ENCODE measurements around the gene TXNDC8.
"Not testable (repeated sequence)": the region's sequence is repeated elsewhere in the genome, so short reads cannot be mapped to it uniquely, and the experiment has no call there.

The TXNDC8 gene

DNA sequence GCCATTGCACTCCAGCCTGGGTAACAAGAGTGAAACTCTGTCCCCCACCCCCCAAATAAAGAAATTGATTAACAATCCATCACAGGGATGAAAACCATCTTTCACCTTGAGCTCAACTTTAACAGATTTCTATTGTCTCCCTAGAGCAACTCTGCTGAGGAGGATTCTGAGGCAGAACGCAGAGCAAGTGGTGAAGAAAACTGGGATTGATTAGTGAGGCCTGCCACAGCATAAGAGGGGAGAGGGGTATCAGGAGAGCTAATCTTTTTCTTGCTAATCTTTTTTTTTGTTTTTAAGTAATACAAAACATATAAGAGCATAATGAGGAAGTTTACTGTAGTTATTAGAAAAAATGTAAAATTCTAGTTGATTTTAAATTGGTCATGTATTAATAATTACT, 8.9 kb downstream of the TXNDC8 start:
- DNase-seq (ENCODE audit: low read depth in 1 of 2, low spot score in 1 of 2): no peak

GRCh38 chr9:110327716-110328115, 9.9 kb downstream of the TXNDC8 start:
- DNase-seq (ENCODE audit: low read depth in 1 of 2, low spot score in 1 of 2): no peak

DNA sequence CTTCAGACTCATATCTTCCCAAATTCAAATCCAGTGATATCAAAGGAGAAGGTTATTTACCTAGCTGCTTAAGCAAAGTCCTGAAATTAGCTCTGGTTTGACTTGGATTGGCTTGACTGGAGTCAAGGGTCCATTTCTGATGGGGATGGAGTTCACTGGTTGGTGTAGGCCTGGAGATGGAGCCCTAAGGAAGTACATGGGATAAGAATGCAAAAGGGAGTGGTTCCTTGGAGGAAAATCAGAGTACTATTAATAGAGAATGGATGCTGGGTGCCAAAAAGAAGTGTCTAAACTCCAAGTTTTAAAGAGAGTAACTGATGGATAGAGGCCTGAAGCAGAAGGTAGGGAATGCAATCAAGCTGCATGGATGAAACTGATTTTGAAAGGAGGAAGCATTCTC, 13.8 kb downstream of the TXNDC8 start:
- no peak for DNase-seq (ENCODE audit: low read depth in 1 of 2, low spot score in 1 of 2)

- no peak for DNase-seq (ENCODE audit: low read depth in 1 of 2, low spot score in 1 of 2)
Observed at GRCh38 chr9:110320651-110321445, 16.8 kb downstream of the TXNDC8 start.

DNA sequence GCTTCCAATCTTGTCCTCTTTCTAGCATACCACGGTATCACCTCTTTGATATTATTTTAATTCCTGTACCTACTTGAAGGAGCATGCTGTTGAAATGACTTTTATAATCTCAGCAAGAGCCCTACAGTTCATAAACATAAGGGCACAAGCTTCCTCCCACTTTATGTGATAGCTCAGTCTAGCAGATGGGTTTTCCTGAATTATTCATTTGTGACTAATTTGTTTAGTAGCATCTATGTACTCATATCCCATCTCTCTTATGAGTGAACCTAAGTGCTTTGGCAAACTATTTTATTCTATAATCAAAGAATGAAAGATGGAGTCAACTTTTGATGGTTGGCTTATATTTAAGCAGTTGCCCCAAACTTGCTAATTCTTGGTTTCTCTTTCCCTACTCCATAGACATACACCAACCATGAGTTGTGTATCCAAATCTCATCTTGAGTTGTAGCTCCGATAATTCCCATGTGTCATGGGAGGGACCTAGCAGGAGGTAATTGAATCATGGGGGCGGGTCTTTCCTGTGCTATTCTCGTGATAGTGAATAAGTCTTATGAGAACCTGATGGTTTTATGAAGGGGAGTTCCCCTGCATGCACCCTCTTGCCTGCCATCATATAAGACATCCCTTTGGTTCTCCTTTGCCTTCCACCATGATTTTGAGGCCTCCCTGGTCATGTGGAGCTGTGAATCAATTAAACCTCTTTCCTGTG, 17.7 kb downstream of the TXNDC8 start:
- no peak for DNase-seq (ENCODE audit: low read depth in 1 of 2, low spot score in 1 of 2)

GRCh38 chr9:110317911-110318310, 19.8 kb downstream of the TXNDC8 start:
- DNase-seq (ENCODE audit: low read depth in 1 of 2, low spot score in 1 of 2): no peak

GRCh38 chr9:110316261-110317075, 21.2 kb downstream of the TXNDC8 start:
- no peak for DNase-seq (ENCODE audit: low read depth in 1 of 2, low spot score in 1 of 2)

DNA sequence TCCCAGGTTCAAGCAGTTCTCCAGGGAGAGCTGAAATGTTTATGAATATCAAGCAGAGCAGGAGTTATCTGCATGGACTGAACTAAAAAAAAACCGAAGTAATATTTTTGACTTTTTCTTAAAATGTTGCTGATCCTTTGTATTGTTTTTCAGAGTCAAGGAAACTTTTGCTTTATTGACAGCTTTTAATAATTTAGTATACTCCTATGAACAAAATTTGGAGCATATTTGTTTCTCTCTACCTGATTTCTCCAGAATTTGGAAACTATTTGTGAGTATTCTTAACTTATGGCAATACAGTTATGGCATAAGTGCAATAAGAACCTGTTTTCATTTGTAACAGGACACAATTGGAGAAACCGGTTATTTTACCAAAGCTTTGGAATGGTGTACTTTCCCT, 25.7 kb downstream of the TXNDC8 start:
- DNase-seq (ENCODE audit: low read depth in 1 of 2, low spot score in 1 of 2): not testable (repeated sequence)

DNA sequence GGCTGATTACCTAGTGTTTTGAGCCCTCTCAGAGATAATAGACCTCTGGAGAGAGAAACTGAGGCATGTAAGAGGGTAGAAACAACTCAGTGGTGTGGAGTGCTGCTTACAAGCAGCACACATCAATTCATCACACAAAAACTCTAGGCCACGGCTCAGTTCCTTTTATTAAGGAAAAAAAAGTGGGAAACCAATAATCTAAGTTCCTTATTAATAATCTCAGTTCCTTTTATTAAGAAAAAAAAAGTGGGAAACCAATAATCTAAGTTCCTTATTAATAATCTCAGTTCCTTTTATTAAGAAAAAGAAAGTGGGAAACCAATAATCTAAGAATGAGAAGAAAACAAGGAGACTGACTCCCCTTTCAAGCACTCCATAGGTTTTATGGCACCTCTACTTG, 28.0 kb downstream of the TXNDC8 start:
- DNase-seq (ENCODE audit: low read depth in 1 of 2, low spot score in 1 of 2): no peak

DNA sequence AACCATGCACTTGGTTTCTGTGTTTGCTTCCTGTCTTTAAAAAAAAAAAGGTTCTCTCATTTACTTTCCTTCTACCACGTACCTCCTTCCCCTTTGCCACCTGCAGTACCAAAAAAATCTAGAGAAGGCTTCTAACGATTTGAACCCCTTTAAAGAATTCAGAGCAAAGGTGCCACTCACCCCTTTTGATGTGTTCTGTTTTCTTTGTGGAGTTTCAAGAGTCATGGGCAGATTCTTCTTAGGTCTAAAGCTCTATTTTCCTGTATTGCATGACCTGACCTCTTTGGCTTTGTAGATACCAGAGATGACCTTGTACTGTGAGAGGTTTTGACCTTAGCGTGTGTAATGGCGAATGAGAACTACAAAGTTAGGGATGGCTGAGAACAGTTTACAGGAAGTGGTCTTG, 29.0 kb downstream of the TXNDC8 start:
- no peak for DNase-seq (ENCODE audit: low read depth in 1 of 2, low spot score in 1 of 2)

- no peak for DNase-seq (ENCODE audit: low read depth in 1 of 2, low spot score in 1 of 2)
Observed at GRCh38 chr9:110307191-110307590, 30.5 kb downstream of the TXNDC8 start.

GRCh38 chr9:110303133-110303532, 34.5 kb downstream of the TXNDC8 start:
- DNase-seq (ENCODE audit: low read depth in 1 of 2, low spot score in 1 of 2): no peak

- no peak for DNase-seq (ENCODE audit: low read depth in 1 of 2, low spot score in 1 of 2)
Observed at GRCh38 chr9:110298043-110298605, 39.5 kb downstream of the TXNDC8 start.

DNA sequence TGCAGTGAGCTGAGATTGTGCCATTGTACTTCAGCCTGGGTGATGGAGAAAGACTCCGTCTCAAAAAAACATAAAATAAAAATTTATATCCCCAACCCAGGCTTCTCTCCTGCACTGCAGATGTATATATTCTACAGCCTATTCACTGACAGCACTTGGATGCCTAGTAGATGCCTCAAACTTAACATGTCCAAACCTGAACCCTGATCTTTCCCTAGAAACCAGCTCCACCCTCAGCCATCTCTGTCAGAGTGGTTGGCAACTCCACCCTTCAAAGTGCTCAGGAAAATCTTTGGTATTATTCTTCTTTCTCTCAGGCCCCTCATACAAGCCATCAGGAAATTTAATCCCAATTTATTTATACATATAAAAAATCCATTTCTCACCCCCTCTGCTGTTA, 44.4 kb downstream of the TXNDC8 start:
- no peak for DNase-seq (ENCODE audit: low read depth in 1 of 2, low spot score in 1 of 2)

DNA sequence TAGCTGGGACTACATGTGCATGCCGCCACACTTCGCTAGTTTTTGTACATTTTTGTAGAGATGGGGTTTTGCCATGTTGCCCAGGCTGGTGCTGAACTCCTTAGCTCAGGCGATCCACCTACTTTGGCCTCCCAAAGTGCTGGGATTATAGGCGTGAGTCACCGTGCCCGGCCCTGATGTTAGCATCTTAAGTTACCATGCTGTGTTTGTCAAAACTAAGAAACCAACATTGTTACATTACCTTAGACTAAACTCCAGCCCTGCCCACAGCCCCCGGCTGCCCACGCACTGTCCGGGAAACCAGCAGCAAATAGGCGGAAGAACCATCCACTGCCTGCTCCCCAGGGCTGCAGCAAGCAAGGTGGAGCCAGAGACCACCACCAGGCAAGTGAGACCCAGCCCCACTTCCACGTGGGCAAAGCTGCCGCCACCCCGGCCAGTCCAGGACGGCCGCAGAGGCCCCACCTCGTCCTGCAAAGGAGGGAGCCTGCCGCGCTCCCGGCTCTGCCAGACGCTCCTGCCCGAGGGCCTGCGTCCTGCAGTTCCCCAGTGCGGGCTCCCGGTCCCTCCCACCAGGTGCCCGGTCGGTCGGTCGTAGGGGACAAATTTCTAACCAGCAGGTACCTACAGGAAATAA, 45.6 kb downstream of the TXNDC8 start:
- DNase-seq (ENCODE audit: low read depth in 1 of 2, low spot score in 1 of 2): no peak

DNA sequence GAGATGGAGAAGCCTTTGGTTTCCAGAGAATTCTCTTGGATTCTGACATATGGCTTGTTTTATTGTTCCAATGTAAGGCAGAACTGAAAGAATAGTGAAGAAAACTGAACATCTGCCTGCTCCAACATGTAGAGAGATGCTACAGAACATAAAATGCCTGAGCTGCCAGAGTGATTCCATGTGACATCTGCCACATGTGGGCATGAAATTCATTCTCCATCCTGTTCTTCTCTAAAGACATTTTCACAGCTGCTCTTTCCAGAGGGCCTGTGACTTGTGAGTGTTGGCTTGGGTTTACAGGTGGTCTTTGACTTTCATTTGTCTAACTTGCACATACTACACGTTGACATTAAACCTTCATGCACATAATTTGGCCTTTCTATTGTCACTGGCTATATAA, 47.7 kb downstream of the TXNDC8 start:
- no peak for DNase-seq (ENCODE audit: low read depth in 1 of 2, low spot score in 1 of 2)

DNA sequence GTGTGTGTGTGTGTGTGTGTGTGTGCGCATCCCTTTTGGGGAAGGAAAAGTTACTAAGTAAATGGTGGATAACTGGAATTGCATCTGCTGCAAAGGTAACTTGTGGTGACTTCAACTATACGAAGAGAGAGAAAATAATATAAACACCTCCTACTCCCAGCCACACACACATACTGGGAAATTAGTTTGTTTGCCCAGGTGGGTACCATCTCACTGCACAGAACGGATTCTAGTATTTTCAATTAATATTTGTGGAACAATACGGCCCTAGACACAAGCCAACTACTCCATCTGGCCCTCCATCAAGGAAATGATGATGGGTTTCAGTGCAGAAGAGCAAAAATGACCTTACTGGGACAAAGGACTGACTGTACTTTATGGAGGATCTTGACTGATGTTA, 49.2 kb downstream of the TXNDC8 start:
- DNase-seq (ENCODE audit: low read depth in 1 of 2, low spot score in 1 of 2): no peak

DNA sequence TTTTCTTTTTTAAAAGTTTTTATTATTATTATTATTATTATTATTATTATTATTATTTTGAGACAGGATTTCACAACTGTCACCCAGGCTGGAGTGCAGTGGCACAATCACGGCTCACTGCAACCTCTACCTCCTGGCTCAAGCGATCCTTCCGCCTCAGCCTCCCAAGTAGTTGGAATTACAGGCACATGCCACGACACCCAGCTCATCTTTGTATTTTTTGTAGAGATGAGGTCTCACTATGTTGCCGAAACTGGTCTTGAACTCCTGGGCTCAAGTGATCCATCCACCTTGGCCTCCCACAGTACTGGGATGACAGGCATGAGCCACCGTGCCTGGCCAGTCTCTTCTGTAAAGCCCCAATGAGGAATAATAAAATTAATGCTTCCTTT, 50.4 kb downstream of the TXNDC8 start:
- DNase-seq (ENCODE audit: low read depth in 1 of 2, low spot score in 1 of 2): no peak

DNA sequence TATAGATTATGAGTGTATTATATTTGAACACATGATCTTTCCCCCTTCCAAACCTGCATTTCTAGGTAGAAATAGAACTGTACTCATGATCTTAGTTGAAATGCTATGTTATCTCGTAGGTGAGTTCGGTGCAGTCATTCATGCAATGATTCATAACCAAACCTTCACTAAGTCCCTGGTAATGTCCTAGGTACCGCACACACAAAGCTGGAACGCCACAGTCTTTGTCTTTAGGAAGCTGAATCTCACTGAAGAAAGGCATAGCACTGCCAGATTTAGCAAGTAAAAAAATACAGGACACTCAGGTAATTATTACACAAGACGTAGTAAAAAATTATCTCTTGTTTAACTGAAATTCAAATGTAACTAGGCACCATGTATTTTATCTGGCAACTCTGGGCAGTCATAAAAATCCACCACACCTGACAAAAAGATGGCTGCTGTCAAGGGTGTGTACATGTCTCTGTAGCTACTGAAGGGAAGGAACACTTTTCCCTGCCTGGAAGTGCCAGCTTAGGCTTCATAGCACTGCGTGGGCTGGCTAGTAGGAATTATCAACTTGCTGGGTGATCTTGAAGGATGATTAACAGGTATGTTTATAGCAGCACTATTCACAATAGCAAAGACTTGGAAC, 53.3 kb downstream of the TXNDC8 start:
- DNase-seq (ENCODE audit: low read depth in 1 of 2, low spot score in 1 of 2): no peak

DNA sequence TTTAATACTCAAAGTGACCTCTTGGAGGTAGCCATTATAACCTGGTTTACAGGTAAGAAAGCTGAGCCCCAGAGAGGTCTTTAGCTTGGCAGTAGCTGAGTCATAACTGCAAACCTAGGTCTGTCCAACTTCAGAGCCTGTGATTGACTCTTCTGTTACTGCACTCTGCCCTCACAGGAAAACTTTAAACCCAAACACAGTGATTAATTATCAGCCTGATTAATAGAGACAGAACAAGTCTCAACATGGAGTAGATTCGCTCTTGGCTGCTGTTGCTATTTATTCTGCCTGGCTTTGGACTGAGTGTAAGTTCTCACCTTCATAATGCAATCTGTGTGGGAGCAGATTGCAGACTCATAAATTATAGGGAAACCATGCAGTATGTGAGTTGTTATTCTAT, 53.9 kb downstream of the TXNDC8 start:
- no peak for DNase-seq (ENCODE audit: low read depth in 1 of 2, low spot score in 1 of 2)

DNA sequence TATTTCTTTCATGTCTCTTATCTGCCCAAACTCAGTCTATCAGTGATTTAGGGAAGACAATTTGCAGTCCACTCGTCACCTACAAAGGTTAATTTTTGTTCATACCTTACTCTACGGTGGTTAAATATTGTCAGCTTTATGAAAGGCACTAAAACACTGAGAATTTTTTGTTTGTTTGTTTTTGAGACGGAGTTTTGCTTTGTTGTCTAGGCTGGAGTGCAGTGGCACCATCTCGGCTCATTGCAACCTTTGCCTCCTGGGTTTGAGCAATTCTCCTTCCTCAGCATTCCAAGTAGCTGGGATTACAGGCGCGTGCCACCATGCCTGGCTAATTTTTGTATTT, 55.0 kb downstream of the TXNDC8 start:
- DNase-seq (ENCODE audit: low read depth in 1 of 2, low spot score in 1 of 2): no peak

Data from activated CD4-positive, alpha-beta T cell treated with anti-CD3 and anti-CD28 coated beads, Interleukin-2, amount 50 U/mL, for 24 hours (primary cell).